Mesendoderm (in vitro differentiated cells): ENCODE measurements around the gene SIVA1.

ENCODE experiments used
- DNase-seq: peaks from one replicate; pipeline ENCODE4 v3.0.0; 2013
- H2AK5ac ChIP-seq: 2 replicates; pipeline ENCODE4 v1.6.1; 2013; ENCODE audit warnings: low read length, inconsistent platforms
- H2BK120ac ChIP-seq: 2 replicates; pipeline ENCODE4 v1.6.1; 2013; ENCODE audit warnings: low read depth, mild to moderate bottlenecking, low read length, moderate library complexity, mixed read lengths
- H2BK15ac ChIP-seq: replicated peaks from 2 replicates; pipeline ENCODE4 v1.6.1; 2013; ENCODE audit warnings: low read depth, mild to moderate bottlenecking, moderate library complexity
- H2BK5ac ChIP-seq: 2 replicates; pipeline ENCODE4 v1.6.1; 2013; ENCODE audit warnings: low read length, inconsistent platforms
- H3K18ac ChIP-seq: 2 replicates; pipeline ENCODE4 v1.6.1; 2013; ENCODE audit warnings: mild to moderate bottlenecking, low read length, mixed read lengths
- H3K23ac ChIP-seq: one replicate; pipeline ENCODE4 v1.6.1; 2013; ENCODE audit warnings: low read length
- H3K27ac ChIP-seq: 2 replicates; pipeline ENCODE4 v1.5.1; 2013; ENCODE audit warnings: low read depth, mild to moderate bottlenecking, inconsistent platforms, low read length, moderate library complexity
- H3K27me3 ChIP-seq: 2 replicates; pipeline ENCODE4 v1.6.1; 2013; ENCODE audit warnings: low read length, control low read depth, mild to moderate bottlenecking, inconsistent platforms; ENCODE audit not compliant: insufficient read depth, poor library complexity
- H3K36me3 ChIP-seq: 2 replicates; pipeline ENCODE4 v1.6.1; 2013; ENCODE audit warnings: low read length, inconsistent platforms; ENCODE audit not compliant: control insufficient read depth, insufficient read depth
- H3K4ac ChIP-seq: one replicate; pipeline ENCODE4 v1.6.1; 2013; ENCODE audit warnings: low read depth, mild to moderate bottlenecking, low read length, moderate library complexity
- H3K4me1 ChIP-seq: 2 replicates; pipeline ENCODE4 v1.6.1; 2013; ENCODE audit warnings: low read depth, low read length, inconsistent platforms; ENCODE audit not compliant: control insufficient read depth
- H3K4me2 ChIP-seq: 2 replicates; pipeline ENCODE4 v1.6.1; 2013; ENCODE audit warnings: low read length
- H3K4me3 ChIP-seq: 2 replicates; pipeline ENCODE4 v1.5.1; 2013; ENCODE audit warnings: mild to moderate bottlenecking, low read length
- H3K56ac ChIP-seq: one replicate; pipeline ENCODE4 v1.6.1; 2013; ENCODE audit warnings: low read length
- H3K79me1 ChIP-seq: 2 replicates; pipeline ENCODE4 v1.6.1; 2013; ENCODE audit warnings: low read length, inconsistent platforms
- H3K79me2 ChIP-seq: 2 replicates; pipeline ENCODE4 v1.6.1; 2013; ENCODE audit warnings: mild to moderate bottlenecking, low read length; ENCODE audit not compliant: control insufficient read depth, insufficient read depth
- H3K9ac ChIP-seq: 2 replicates; pipeline ENCODE4 v1.6.1; 2013; ENCODE audit warnings: low read length, inconsistent platforms
- H4K5ac ChIP-seq: one replicate; pipeline ENCODE4 v1.6.1; 2013; ENCODE audit warnings: low read length
- H4K8ac ChIP-seq: one replicate; pipeline ENCODE4 v1.6.1; 2013; ENCODE audit warnings: low read depth, mild to moderate bottlenecking, control low read depth, low read length, moderate library complexity
- WGBS: extraction: QIAGEN DNeasy Blood & Tissue Kit; methylation state at CpG from one replicate; pipeline ENCODE4 v1.1.7; 2013; ENCODE audit warnings: low lambda C conversion rate, missing lambda C conversion rate; ENCODE audit not compliant: insufficient coverage; ENCODE audit errors: extremely low coverage; 5-methylcytosine and 5-hydroxymethylcytosine counted together

Gene SIVA1

GRCh38 chr14:104766256-104766862 lies 13.4 kb downstream of the SIVA1 start:
- Histone ChIP-seq H2BK5ac (no peak overlapping the region), H3K4me2 (no peak overlapping the region), H3K18ac (no peak overlapping the region), H3K79me2 (no peaks in the 10 kb centered on the region), H3K36me3 (peaks cover under 1% of the 10 kb centered on the region), H4K5ac (no peak overlapping the region), H4K8ac (no peak overlapping the region), H3K23ac (no peak overlapping the region), H3K56ac (no peak overlapping the region), H3K9ac (no peak overlapping the region), H3K4me3 (no peak overlapping the region), H3K27me3 (no peaks in the 10 kb centered on the region), H3K4me1 (peaks cover 1% of the 10 kb centered on the region), H2BK15ac (no peak overlapping the region), H3K4ac (no peak overlapping the region), H3K27ac (peak overlapping the region; percentile 31), H3K79me1 (no peaks in the 10 kb centered on the region), H2AK5ac (no peak overlapping the region), H2BK120ac (no peak overlapping the region)
- no CpG with 5 or more reads among the region's 4 CpGs for WGBS
- no peak for DNase-seq

- Histone ChIP-seq H3K79me1 (no peaks in the 10 kb centered on the region), H4K8ac (no peak overlapping the region), H4K5ac (no peak overlapping the region), H2AK5ac (no peak overlapping the region), H3K4me2 (no peak overlapping the region), H3K27me3 (no peaks in the 10 kb centered on the region), H3K27ac (no peak overlapping the region), H2BK15ac (no peak overlapping the region), H3K4ac (no peak overlapping the region), H3K9ac (no peak overlapping the region), H3K79me2 (no peaks in the 10 kb centered on the region), H3K4me1 (peaks cover 1% of the 10 kb centered on the region), H2BK5ac (no peak overlapping the region), H3K56ac (no peak overlapping the region), H3K4me3 (no peak overlapping the region), H3K36me3 (peaks cover 7% of the 10 kb centered on the region), H2BK120ac (no peak overlapping the region), H3K23ac (no peak overlapping the region), H3K18ac (no peak overlapping the region)
- WGBS: no CpG with 5 or more reads among the region's 15 CpGs
- DNase-seq: no peak
Observed at GRCh38 chr14:104766863-104767633, 14.1 kb downstream of the SIVA1 start.

GRCh38 chr14:104767634-104767918 lies 14.6 kb downstream of the SIVA1 start:
- H3K23ac ChIP-seq: no peak overlapping the region
- H3K36me3 ChIP-seq: peaks cover 9% of the 10 kb centered on the region
- H3K4me1 ChIP-seq: peaks cover 1% of the 10 kb centered on the region
- H3K79me2 ChIP-seq: no peaks in the 10 kb centered on the region
- no CpG with 5 or more reads among the region's 5 CpGs for WGBS
- H3K4ac ChIP-seq: no peak overlapping the region
- H3K56ac ChIP-seq: no peak overlapping the region
- no peak overlapping the region for H3K27ac ChIP-seq
- H3K27me3 ChIP-seq: no peaks in the 10 kb centered on the region
- no peak overlapping the region for H4K8ac ChIP-seq
- no peak overlapping the region for H4K5ac ChIP-seq
- DNase-seq: no peak
- no peak overlapping the region for H2BK120ac ChIP-seq
- H2BK5ac ChIP-seq: no peak overlapping the region
- no peak overlapping the region for H3K4me3 ChIP-seq
- H2AK5ac ChIP-seq: no peak overlapping the region
- no peak overlapping the region for H3K18ac ChIP-seq
- H3K9ac ChIP-seq: no peak overlapping the region
- no peak overlapping the region for H2BK15ac ChIP-seq
- no peak overlapping the region for H3K4me2 ChIP-seq
- H3K79me1 ChIP-seq: no peaks in the 10 kb centered on the region

GRCh38 chr14:104768437-104769323 lies 15.7 kb downstream of the SIVA1 start:
- Histone ChIP-seq H3K79me2 (no peaks in the 10 kb centered on the region), H2BK120ac (no peak overlapping the region), H3K4ac (no peak overlapping the region), H4K8ac (no peak overlapping the region), H3K4me1 (peaks cover 1% of the 10 kb centered on the region), H3K79me1 (no peaks in the 10 kb centered on the region), H2AK5ac (no peak overlapping the region), H2BK15ac (no peak overlapping the region), H3K4me3 (no peak overlapping the region), H3K36me3 (peaks cover 11% of the 10 kb centered on the region), H3K23ac (no peak overlapping the region), H2BK5ac (no peak overlapping the region), H3K4me2 (no peak overlapping the region), H3K18ac (no peak overlapping the region), H3K9ac (peak overlapping the region; percentile 63), H3K56ac (peak overlapping the region; percentile 79), H3K27ac (no peak overlapping the region), H4K5ac (no peak overlapping the region), H3K27me3 (no peaks in the 10 kb centered on the region)
- peak; percentile 92 for DNase-seq
- no CpG with 5 or more reads among the region's 25 CpGs for WGBS

GRCh38 chr14:104769324-104770071 lies 16.6 kb downstream of the SIVA1 start:
- no peak overlapping the region for H3K9ac ChIP-seq
- no peak overlapping the region for H4K5ac ChIP-seq
- H3K56ac ChIP-seq: peak overlapping the region; percentile 79
- no peak overlapping the region for H3K23ac ChIP-seq
- H3K4me3 ChIP-seq: no peak overlapping the region
- peaks cover 11% of the 10 kb centered on the region for H3K36me3 ChIP-seq
- no peaks in the 10 kb centered on the region for H3K79me1 ChIP-seq
- H2AK5ac ChIP-seq: no peak overlapping the region
- H3K4me2 ChIP-seq: no peak overlapping the region
- H3K4ac ChIP-seq: no peak overlapping the region
- H3K27me3 ChIP-seq: no peaks in the 10 kb centered on the region
- peaks cover 1% of the 10 kb centered on the region for H3K4me1 ChIP-seq
- no peak overlapping the region for H2BK120ac ChIP-seq
- DNase-seq: no peak
- no peak overlapping the region for H2BK15ac ChIP-seq
- no peak overlapping the region for H4K8ac ChIP-seq
- H3K79me2 ChIP-seq: no peaks in the 10 kb centered on the region
- WGBS: no CpG with 5 or more reads among the region's 18 CpGs
- no peak overlapping the region for H3K18ac ChIP-seq
- H3K27ac ChIP-seq: no peak overlapping the region
- no peak overlapping the region for H2BK5ac ChIP-seq
